Measurements from ENCODE around the gene ELOVL5. TPM values are rescaled to one million over a fixed set of nuclear protein-coding genes. Genes with fewer than 3 reads are reported as not detected.

The ELOVL5 gene
- total RNA-seq, 1 donor from 2014 or later: 52.8 TPM

- no peak overlapping the region for H2AFZ ChIP-seq (ENCODE audit: low read depth, low read length)
- H3K4me2 ChIP-seq (ENCODE audit: low read length): no peak overlapping the region
- no peak overlapping the region for H3K9ac ChIP-seq (ENCODE audit: low read length)
- H3K79me2 ChIP-seq (ENCODE audit: insufficient read depth, low read length): no peaks in the 10 kb centered on the region
- peaks cover 2% of the 10 kb centered on the region for H3K9me3 Mint-ChIP-seq (ENCODE audit: unreplicated experiment)
- no peaks in the 10 kb centered on the region for H3K9me3 ChIP-seq (ENCODE audit: insufficient read depth, low read depth, low read length)
- H3K27ac ChIP-seq (ENCODE audit: low read depth, low read length): no peak overlapping the region
- H3K4me3 ChIP-seq (ENCODE audit: insufficient read depth, low read depth, low read length): no peak overlapping the region
- TF ChIP-seq CTCF (IDR thresholded peaks at IDR 0.05; ENCODE audit: insufficient read depth, low read depth, low read length): no peak
- no peak for TF ChIP-seq EZH2 (IDR thresholded peaks at IDR 0.05; ENCODE audit: insufficient read depth, low read length)
- no peak for FAIRE-seq
- DNase-seq (ENCODE audit: low read depth): no peak
- no peak overlapping the region for H3K4me3 Mint-ChIP-seq (ENCODE audit: unreplicated experiment)
- H3K27me3 Mint-ChIP-seq (ENCODE audit: low read depth, unreplicated experiment): no peaks in the 10 kb centered on the region
- H3K4me1 ChIP-seq (ENCODE audit: insufficient read depth, low read length): no peaks in the 10 kb centered on the region
- peaks cover 17% of the 10 kb centered on the region for H3K36me3 ChIP-seq (ENCODE audit: insufficient read depth, low read length)
- H3K36me3 Mint-ChIP-seq (ENCODE audit: low read depth, unreplicated experiment): peaks cover 11% of the 10 kb centered on the region
- H4K20me1 ChIP-seq (ENCODE audit: insufficient read depth, low read length): peaks cover 2% of the 10 kb centered on the region
- H3K27me3 ChIP-seq (ENCODE audit: insufficient read depth, low read length): no peaks in the 10 kb centered on the region
- no peaks in the 10 kb centered on the region for H3K4me1 Mint-ChIP-seq (ENCODE audit: low read depth, unreplicated experiment)
- no peak overlapping the region for H3K27ac Mint-ChIP-seq (ENCODE audit: unreplicated experiment)
Measured at GRCh38 chr6:53257533-53257932, 91.2 kb downstream of the ELOVL5 start.

- Histone ChIP-seq H3K27me3 (ENCODE audit: insufficient read depth, low read length) (no peaks in the 10 kb centered on the region), H3K27ac (ENCODE audit: low read depth, low read length) (no peak overlapping the region), H3K9me3 (ENCODE audit: insufficient read depth, low read depth, low read length) (no peaks in the 10 kb centered on the region), H3K79me2 (ENCODE audit: insufficient read depth, low read length) (no peaks in the 10 kb centered on the region), H2AFZ (ENCODE audit: low read depth, low read length) (no peak overlapping the region), H3K4me1 (ENCODE audit: insufficient read depth, low read length) (no peaks in the 10 kb centered on the region), H3K4me3 (ENCODE audit: insufficient read depth, low read depth, low read length) (no peak overlapping the region), H3K36me3 (ENCODE audit: insufficient read depth, low read length) (peaks cover 12% of the 10 kb centered on the region), H4K20me1 (ENCODE audit: insufficient read depth, low read length) (no peaks in the 10 kb centered on the region), H3K9ac (ENCODE audit: low read length) (no peak overlapping the region), H3K4me2 (ENCODE audit: low read length) (no peak overlapping the region)
- H3K4me3 Mint-ChIP-seq (ENCODE audit: unreplicated experiment): no peak overlapping the region
- TF ChIP-seq CTCF (IDR thresholded peaks at IDR 0.05; ENCODE audit: insufficient read depth, low read depth, low read length): no peak
- TF ChIP-seq EZH2 (IDR thresholded peaks at IDR 0.05; ENCODE audit: insufficient read depth, low read length): no peak
- H3K9me3 Mint-ChIP-seq (ENCODE audit: unreplicated experiment): peaks cover 2% of the 10 kb centered on the region
- H3K4me1 Mint-ChIP-seq (ENCODE audit: low read depth, unreplicated experiment): no peaks in the 10 kb centered on the region
- peaks cover 11% of the 10 kb centered on the region for H3K36me3 Mint-ChIP-seq (ENCODE audit: low read depth, unreplicated experiment)
- H3K27me3 Mint-ChIP-seq (ENCODE audit: low read depth, unreplicated experiment): no peaks in the 10 kb centered on the region
- DNase-seq (ENCODE audit: low read depth): no peak
- no peak for FAIRE-seq
- H3K27ac Mint-ChIP-seq (ENCODE audit: unreplicated experiment): no peak overlapping the region
Measured at GRCh38 chr6:53257001-53257400, 91.7 kb downstream of the ELOVL5 start.

GRCh38 chr6:53252177-53252692 lies 96.5 kb downstream of the ELOVL5 start:
- H3K79me2 ChIP-seq (ENCODE audit: insufficient read depth, low read length): no peaks in the 10 kb centered on the region
- Mint-ChIP-seq H3K9me3 (ENCODE audit: unreplicated experiment) (peaks cover 2% of the 10 kb centered on the region), H3K27ac (ENCODE audit: unreplicated experiment) (no peak overlapping the region), H3K4me3 (ENCODE audit: unreplicated experiment) (no peak overlapping the region), H3K4me1 (ENCODE audit: low read depth, unreplicated experiment) (no peaks in the 10 kb centered on the region), H3K36me3 (ENCODE audit: low read depth, unreplicated experiment) (no peaks in the 10 kb centered on the region), H3K27me3 (ENCODE audit: low read depth, unreplicated experiment) (peaks cover 1% of the 10 kb centered on the region)
- H3K27me3 ChIP-seq (ENCODE audit: insufficient read depth, low read length): no peaks in the 10 kb centered on the region
- no peak overlapping the region for H3K4me3 ChIP-seq (ENCODE audit: insufficient read depth, low read depth, low read length)
- H3K4me1 ChIP-seq (ENCODE audit: insufficient read depth, low read length): peaks cover 9% of the 10 kb centered on the region
- H3K9ac ChIP-seq (ENCODE audit: low read length): no peak overlapping the region
- TF ChIP-seq EZH2 (IDR thresholded peaks at IDR 0.05; ENCODE audit: insufficient read depth, low read length) (no peak), CTCF (IDR thresholded peaks at IDR 0.05; ENCODE audit: insufficient read depth, low read depth, low read length) (no peak)
- H3K4me2 ChIP-seq (ENCODE audit: low read length): no peak overlapping the region
- FAIRE-seq (no peak), DNase-seq (ENCODE audit: low read depth) (no peak)
- no peaks in the 10 kb centered on the region for H3K36me3 ChIP-seq (ENCODE audit: insufficient read depth, low read length)
- no peak overlapping the region for H2AFZ ChIP-seq (ENCODE audit: low read depth, low read length)
- no peak overlapping the region for H3K27ac ChIP-seq (ENCODE audit: low read depth, low read length)
- H4K20me1 ChIP-seq (ENCODE audit: insufficient read depth, low read length): no peaks in the 10 kb centered on the region
- H3K9me3 ChIP-seq (ENCODE audit: insufficient read depth, low read depth, low read length): no peaks in the 10 kb centered on the region

Measured in astrocyte (in vitro differentiated cells and primary cell).